Measurements from ENCODE around the gene FBXW5.

- TF ChIP-seq EZH2 (IDR thresholded peaks at IDR 0.05) = no peak
- TF ChIP-seq POLR2AphosphoS5 (IDR thresholded peaks at IDR 0.05; ENCODE audit: borderline replicate concordance, low read depth, low read length) = no peak
- no peak for TF ChIP-seq FOXP2 (optimal IDR thresholded peaks at IDR 0.05; ENCODE audit: control extremely low read depth, extremely low read length, insufficient read depth)
These were observed 33.1 kb upstream of the FBXW5 start for GRCh38 chr9:136977649-136978072.

Data from SK-N-MC (cell line).